Keratinocyte (primary cell): ENCODE results near the gene ABCC11.

Source experiments
- CTCF ChIP-seq, 3 experiments: IDR thresholded peaks in 1 of 3; conservative IDR thresholded peaks in 1 of 3; optimal IDR thresholded peaks in 1 of 3; 2 replicates in 2 of 3; 3 replicates in 1 of 3; pipeline versions ENCODE3 to v1.5.1; 2011; ENCODE audit warnings: low read length in 3 of 3, mild to moderate bottlenecking in 3 of 3, moderate library complexity in 2 of 3, control low read depth in 1 of 3, inconsistent platforms in 1 of 3; ENCODE audit not compliant: insufficient read depth in 2 of 3; ENCODE audit errors: extremely low read depth in 1 of 3
- EZH2 ChIP-seq: IDR thresholded peaks from one replicate; pipeline ENCODE4 v1.6.1; 2012; ENCODE audit warnings: inconsistent platforms, mild to moderate bottlenecking, low read length, moderate library complexity

DNA sequence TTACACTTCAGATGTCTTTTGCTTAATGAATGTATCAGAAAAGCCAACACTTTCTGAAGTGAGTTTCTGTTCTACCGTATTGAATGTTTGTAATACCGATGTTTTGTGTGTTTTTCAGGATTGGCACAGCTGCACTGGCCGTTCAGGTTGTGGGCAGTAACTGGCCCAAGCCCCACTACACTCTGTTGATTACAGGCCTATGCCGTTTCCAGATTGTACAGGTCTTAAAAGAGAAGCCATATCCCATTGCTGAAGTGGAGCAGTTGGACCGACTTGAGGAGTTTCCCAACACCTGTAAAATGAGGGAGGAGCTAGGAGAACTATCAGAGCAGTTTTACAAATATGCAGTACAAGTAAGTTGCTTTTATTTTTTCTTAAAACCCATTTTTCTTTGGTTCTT, 4.7 kb upstream of the ABCC11 start:
- TF ChIP-seq CTCF (optimal IDR thresholded peaks at IDR 0.05 in 1 of 3, IDR thresholded peaks at IDR 0.05 in 1 of 3, conservative IDR thresholded peaks at IDR 0.05 in 1 of 3; ENCODE audit: extremely low read depth in 1 of 3, insufficient read depth in 2 of 3, low read length in 3 of 3) (no peak), EZH2 (no peak)
